CD14-positive monocyte (primary cell): ENCODE measurements around the gene UVSSA. TPM values are rescaled to one million over a fixed set of nuclear protein-coding genes. Genes with fewer than 3 reads are reported as not detected.

Experiments
- DNase-seq, 3 donors: peaks; one replicate each; pipeline ENCODE4 v3.0.0-alpha.2; 2011 to 2022
- H2AFZ ChIP-seq: 2 replicates; pipeline ENCODE4 v1.6.0; 2012; ENCODE audit warnings: mild to moderate bottlenecking, low read depth, low read length, inconsistent platforms; ENCODE audit not compliant: insufficient read depth, poor library complexity, severe bottlenecking
- H3K27ac ChIP-seq, 2 donors: 1 replicate in 1 of 2; 2 replicates in 1 of 2; pipeline ENCODE4 v1.5.1; 2012 to 2013; ENCODE audit warnings: low read length in 2 of 2, control low read depth in 1 of 2, inconsistent platforms in 1 of 2, low read depth in 1 of 2, mild to moderate bottlenecking in 1 of 2
- H3K27me3 ChIP-seq, 2 donors: one replicate each; pipeline versions ENCODE4 v1.6.0 to v1.6.1; 2011 to 2013; ENCODE audit warnings: low read length in 2 of 2; ENCODE audit not compliant: control insufficient read depth in 2 of 2, insufficient read depth in 2 of 2
- H3K36me3 ChIP-seq, 2 donors: replicated peaks in 1 of 2; 1 replicate in 1 of 2; 2 replicates in 1 of 2; pipeline versions ENCODE4 v1.5.1 to v1.6.1; 2012 to 2013; ENCODE audit warnings: low read length in 2 of 2, control low read depth in 1 of 2, inconsistent platforms in 1 of 2, mild to moderate bottlenecking in 1 of 2; ENCODE audit not compliant: insufficient read depth in 2 of 2, control insufficient read depth in 1 of 2
- H3K4me1 ChIP-seq, 2 donors: 1 replicate in 1 of 2; 2 replicates in 1 of 2; pipeline versions ENCODE4 v1.5.1 to v1.6.1; 2012 to 2013; ENCODE audit warnings: low read length in 2 of 2, control low read depth in 1 of 2, inconsistent platforms in 1 of 2, mild to moderate bottlenecking in 1 of 2, moderate library complexity in 1 of 2; ENCODE audit not compliant: insufficient read depth in 2 of 2, control insufficient read depth in 1 of 2
- H3K4me2 ChIP-seq: replicated peaks from 2 replicates; pipeline ENCODE3; 2012; ENCODE audit warnings: low read length, moderate library complexity, mild to moderate bottlenecking; ENCODE audit not compliant: poor library complexity, severe bottlenecking; ENCODE audit errors: extremely low read depth
- H3K4me3 ChIP-seq, 3 experiments: fragments of 200-600 bp in 1 of 3; sonication (generic) in 1 of 3; replicated peaks in 1 of 3; 1 replicate in 2 of 3; 2 replicates in 1 of 3; pipeline ENCODE4 v1.5.1; 2011 to 2013; ENCODE audit warnings: low read length in 3 of 3, mild to moderate bottlenecking in 3 of 3, control low read depth in 2 of 3, low read depth in 2 of 3, inconsistent platforms in 1 of 3, moderate library complexity in 1 of 3
- H3K79me2 ChIP-seq: 2 replicates; pipeline ENCODE4 v1.6.0; 2012; ENCODE audit warnings: mild to moderate bottlenecking, control low read depth, inconsistent platforms, low read length, moderate library complexity; ENCODE audit not compliant: insufficient read depth
- H3K9ac ChIP-seq: 2 replicates; pipeline ENCODE4 v1.6.0; 2017; ENCODE audit warnings: low read length, mild to moderate bottlenecking; ENCODE audit not compliant: insufficient read depth, poor library complexity, severe bottlenecking
- H3K9me3 ChIP-seq, 2 donors: replicated peaks in 1 of 2; 1 replicate in 1 of 2; 2 replicates in 1 of 2; pipeline versions ENCODE4 v1.5.1 to v1.6.1; 2012 to 2013; ENCODE audit warnings: low read length in 2 of 2, control low read depth in 1 of 2; ENCODE audit not compliant: control insufficient read depth in 1 of 2, insufficient read depth in 1 of 2
- H4K20me1 ChIP-seq: 2 replicates; pipeline ENCODE4 v1.6.0; 2012; ENCODE audit warnings: mild to moderate bottlenecking, low read length, control low read depth, moderate library complexity; ENCODE audit not compliant: insufficient read depth
- H3K27ac Mint-ChIP-seq, 7 donors: one replicate each; pipeline ENCODE4 v1.8.0; 2020; ENCODE audit warnings: mild to moderate bottlenecking in 7 of 7, mixed read lengths in 7 of 7, moderate library complexity in 6 of 7, inconsistent platforms in 2 of 7
- H3K27me3 Mint-ChIP-seq, 3 donors: one replicate each; pipeline ENCODE4 v1.8.0; 2021 to 2022; ENCODE audit warnings: low read depth in 3 of 3, mild to moderate bottlenecking in 3 of 3, mixed read lengths in 3 of 3, moderate library complexity in 3 of 3, inconsistent platforms in 1 of 3
- H3K36me3 Mint-ChIP-seq, 2 donors: one replicate each; pipeline ENCODE4 v1.8.0; 2020; ENCODE audit warnings: mixed read lengths in 2 of 2, inconsistent platforms in 1 of 2, mild to moderate bottlenecking in 1 of 2
- H3K4me1 Mint-ChIP-seq: one replicate; pipeline ENCODE4 v1.8.0; 2020; ENCODE audit warnings: mild to moderate bottlenecking, mixed read lengths
- H3K4me3 Mint-ChIP-seq, 2 donors: one replicate each; pipeline ENCODE4 v1.8.0; 2020; ENCODE audit warnings: mild to moderate bottlenecking in 2 of 2, mixed read lengths in 2 of 2, moderate library complexity in 1 of 2
- H3K9me3 Mint-ChIP-seq, 7 donors: one replicate each; pipeline ENCODE4 v1.8.0; 2020 to 2022; ENCODE audit warnings: mixed read lengths in 7 of 7, mild to moderate bottlenecking in 6 of 7, moderate library complexity in 6 of 7, inconsistent platforms in 2 of 7
- WGBS: methylation state at CpG from one replicate; pipeline ENCODE4 v1.1.5; 2013; ENCODE audit warnings: missing lambda C conversion rate; ENCODE audit not compliant: insufficient coverage; 5-methylcytosine and 5-hydroxymethylcytosine counted together
- intact Hi-C, 2 donors: fragments of 100-400 bp; cut with micrococcal nuclease; formaldehyde crosslinking; loops; one replicate each; pipeline versions ENCODE4 v1.15.0 to v1.15.1; 2023
- polyA plus RNA-seq, 3 donors: library from polyadenylated mRNA; depleted of rRNA in 1 of 3; unstranded in 2 of 3; stranded (reverse) in 1 of 3; fragments of 300-500 nt in 2 of 3; fragments of >200 nt in 1 of 3; fragmentation: Illumina TruSeq in 2 of 3; gene quantifications; 1 replicate in 2 of 3; 2 replicates in 1 of 3; pipeline ENCODE4 v1.2.3, GENCODE V29; 2012 to 2021
- TF ChIP-seq, protein P1 (sequence below): fragments of 200-600 bp; IDR thresholded peaks from one replicate; pipeline ENCODE4 v1.8.0; 2022; ENCODE audit warnings: antibody characterized with exemption, mild to moderate bottlenecking

The UVSSA gene
- polyA plus RNA-seq, 3 donors, result 2.6 to 54.0 (median 4.8) TPM

DNA sequence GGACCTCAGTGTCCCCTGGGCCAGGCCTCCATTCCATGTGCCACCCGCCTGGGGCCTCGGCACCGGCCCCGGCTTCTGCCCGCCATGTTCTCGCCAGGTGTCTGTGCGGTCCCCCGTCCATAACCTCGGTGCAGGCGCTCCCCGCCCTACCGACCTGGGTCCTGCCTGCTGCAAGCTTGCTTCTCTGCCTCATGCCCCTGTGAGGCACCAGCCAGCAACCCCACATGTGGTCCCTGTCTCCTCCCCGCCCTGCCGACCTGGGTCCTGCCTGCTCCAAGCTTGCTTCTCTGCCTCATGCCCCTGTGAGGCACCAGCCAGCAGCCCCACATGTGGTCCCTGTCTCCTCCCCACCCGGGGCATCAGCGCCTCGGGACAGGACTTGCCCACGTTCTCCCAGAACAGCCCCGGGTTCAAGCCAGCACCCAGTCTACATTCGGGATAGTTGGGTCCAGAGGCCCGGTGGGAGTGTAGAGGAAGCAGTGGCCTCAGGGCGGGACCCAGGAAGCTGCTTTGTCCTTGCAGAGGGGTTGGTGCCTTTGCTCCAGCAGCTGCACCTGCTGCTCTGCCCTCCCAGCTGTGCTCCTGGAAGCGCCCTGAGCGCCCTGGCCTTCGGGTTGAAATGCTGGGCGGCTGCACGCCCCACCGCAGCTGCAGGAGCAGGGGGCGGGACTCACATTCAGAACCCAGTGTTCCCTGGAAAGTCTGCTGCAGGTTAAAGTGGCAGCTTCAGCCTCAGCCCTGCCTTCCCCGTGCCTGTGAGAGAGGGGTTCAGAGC, 20.1 kb upstream of the UVSSA start:
- peak overlapping the region in 2 of 7 donors; percentile 15 to 31 for H3K27ac Mint-ChIP-seq
- H3K4me3 Mint-ChIP-seq, result no peak overlapping the region

DNA sequence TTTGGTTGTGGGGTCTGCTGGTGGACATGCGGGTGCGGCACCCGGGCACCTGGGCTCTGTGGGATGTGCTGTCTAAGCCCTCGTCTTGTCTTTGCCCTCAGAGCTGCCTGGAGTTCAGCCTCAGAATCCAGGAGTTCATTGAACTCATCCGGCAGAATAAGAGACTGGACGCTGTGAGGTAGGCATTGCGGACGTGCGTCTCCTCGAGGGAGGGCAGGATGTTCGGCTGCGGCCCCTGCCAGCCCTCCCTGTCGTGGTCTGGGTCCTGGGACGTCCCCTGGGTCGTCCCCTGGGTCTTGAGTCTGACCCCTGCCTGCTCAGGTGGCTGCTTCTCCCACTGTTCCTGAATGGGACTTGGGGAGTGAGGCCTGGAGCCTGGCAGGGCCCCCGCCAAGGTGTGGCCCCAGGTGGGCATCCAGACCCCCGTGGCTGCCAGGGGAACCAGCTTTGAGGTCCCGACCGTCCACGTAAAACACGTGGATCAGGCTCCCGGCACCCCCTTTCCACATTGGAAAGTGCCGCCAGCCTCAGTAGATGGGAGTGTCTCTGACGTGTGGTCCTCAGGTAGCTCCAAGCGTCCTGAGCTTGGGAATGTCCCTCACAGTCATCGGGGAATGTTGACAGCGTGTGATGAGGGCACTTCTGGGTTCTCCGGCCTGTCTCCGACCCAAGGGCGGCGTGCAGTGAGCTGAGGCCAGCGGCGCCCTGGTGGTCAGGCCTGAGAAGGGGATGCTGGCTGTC, 19.3 kb upstream of the UVSSA start:
- peaks cover 3 to 4% of the 10 kb centered on the region in 2 donors for H3K4me1 ChIP-seq
- Mint-ChIP-seq H3K4me1 (peaks cover 10% of the 10 kb centered on the region), H3K9me3 (no peaks in the 10 kb centered on the region), H3K4me3 (no peak overlapping the region), H3K36me3 (peaks cover 42 to 63% of the 10 kb centered on the region in 2 donors), H3K27ac (no peak overlapping the region), H3K27me3 (peaks cover 0 to 4% (median 0%) of the 10 kb centered on the region in 3 donors)
- DNase-seq, result no peak
- intact Hi-C loops, result no loop called here
- H4K20me1 ChIP-seq, result peaks cover 78% of the 10 kb centered on the region
- H3K4me2 ChIP-seq, result no peak overlapping the region
- H3K4me3 ChIP-seq, result no peak overlapping the region
- 97% methylated on average over 32 of the region's 33 CpGs for WGBS
- H3K27ac ChIP-seq, result no peak overlapping the region
- TF ChIP-seq, protein P1, sequence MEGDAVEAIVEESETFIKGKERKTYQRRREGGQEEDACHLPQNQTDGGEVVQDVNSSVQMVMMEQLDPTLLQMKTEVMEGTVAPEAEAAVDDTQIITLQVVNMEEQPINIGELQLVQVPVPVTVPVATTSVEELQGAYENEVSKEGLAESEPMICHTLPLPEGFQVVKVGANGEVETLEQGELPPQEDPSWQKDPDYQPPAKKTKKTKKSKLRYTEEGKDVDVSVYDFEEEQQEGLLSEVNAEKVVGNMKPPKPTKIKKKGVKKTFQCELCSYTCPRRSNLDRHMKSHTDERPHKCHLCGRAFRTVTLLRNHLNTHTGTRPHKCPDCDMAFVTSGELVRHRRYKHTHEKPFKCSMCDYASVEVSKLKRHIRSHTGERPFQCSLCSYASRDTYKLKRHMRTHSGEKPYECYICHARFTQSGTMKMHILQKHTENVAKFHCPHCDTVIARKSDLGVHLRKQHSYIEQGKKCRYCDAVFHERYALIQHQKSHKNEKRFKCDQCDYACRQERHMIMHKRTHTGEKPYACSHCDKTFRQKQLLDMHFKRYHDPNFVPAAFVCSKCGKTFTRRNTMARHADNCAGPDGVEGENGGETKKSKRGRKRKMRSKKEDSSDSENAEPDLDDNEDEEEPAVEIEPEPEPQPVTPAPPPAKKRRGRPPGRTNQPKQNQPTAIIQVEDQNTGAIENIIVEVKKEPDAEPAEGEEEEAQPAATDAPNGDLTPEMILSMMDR, result no peak
- H3K36me3 ChIP-seq, result peaks cover 73 to 99% of the 10 kb centered on the region in 2 donors
- H3K27me3 ChIP-seq, result no peaks in the 10 kb centered on the region
- H3K9me3 ChIP-seq, result no peaks in the 10 kb centered on the region
- H2AFZ ChIP-seq, result no peak overlapping the region
- peaks cover 7% of the 10 kb centered on the region for H3K79me2 ChIP-seq
- H3K9ac ChIP-seq, result no peak overlapping the region

More for the DNA sequence above, 20.1 kb upstream of the UVSSA start:
- intact Hi-C loops, result no loop called here
- H3K9me3 ChIP-seq, result no peaks in the 10 kb centered on the region
- H3K27ac ChIP-seq, result no peak overlapping the region
- WGBS, result 96% methylated on average over 25 of the region's 30 CpGs
- Mint-ChIP-seq H3K36me3 (peaks cover 44 to 56% of the 10 kb centered on the region in 2 donors), H3K9me3 (no peaks in the 10 kb centered on the region), H3K27me3 (peaks cover 0 to 4% (median 0%) of the 10 kb centered on the region in 3 donors), H3K4me1 (peaks cover 5% of the 10 kb centered on the region)
- no peaks in the 10 kb centered on the region for H3K4me1 ChIP-seq
- DNase-seq, result no peak
- H3K4me3 ChIP-seq, result no peak overlapping the region
- H3K36me3 ChIP-seq, result peaks cover 78 to 100% of the 10 kb centered on the region in 2 donors
- H4K20me1 ChIP-seq, result peaks cover 82% of the 10 kb centered on the region
- TF ChIP-seq, protein P1, result no peak
- H3K4me2 ChIP-seq, result no peak overlapping the region
- no peak overlapping the region for H3K9ac ChIP-seq
- H3K27me3 ChIP-seq, result no peaks in the 10 kb centered on the region
- no peak overlapping the region for H2AFZ ChIP-seq
- H3K79me2 ChIP-seq, result peaks cover 7% of the 10 kb centered on the region
